Ureter (tissue), 1 donor: Measurements from ENCODE around the gene CCNI2. TPM values are rescaled to one million over a fixed set of nuclear protein-coding genes. Genes with fewer than 3 reads are reported as not detected.

Experiments used
- DNase-seq: peaks from one replicate; pipeline ENCODE4 v3.0.0-alpha.2; 2020; ENCODE audit warnings: low spot score
- total RNA-seq: library from RNA; stranded (reverse); gene quantifications from one replicate; pipeline ENCODE4 v1.2.4, GENCODE V29; 2023
- donor health status: DM: yes; HTN: yes; CAD: no.

CCNI2 gene, protein sequence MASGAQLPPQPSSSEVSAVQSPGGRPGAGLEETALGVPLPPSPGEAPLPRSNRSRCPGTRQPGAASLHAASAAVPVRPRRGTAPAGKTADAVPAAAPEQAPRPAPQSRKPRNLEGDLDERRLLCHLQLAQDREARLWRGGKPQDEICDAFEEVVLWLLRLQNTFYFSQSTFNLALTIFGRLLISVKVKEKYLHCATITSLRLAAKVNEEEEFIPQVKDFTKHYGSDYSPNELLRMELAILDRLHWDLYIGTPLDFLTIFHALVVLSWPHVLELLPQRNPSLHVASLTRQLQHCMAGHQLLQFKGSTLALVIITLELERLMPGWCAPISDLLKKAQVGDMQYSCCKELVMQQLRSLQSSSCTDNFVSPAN
- total RNA-seq, result 5.8 TPM

DNA sequence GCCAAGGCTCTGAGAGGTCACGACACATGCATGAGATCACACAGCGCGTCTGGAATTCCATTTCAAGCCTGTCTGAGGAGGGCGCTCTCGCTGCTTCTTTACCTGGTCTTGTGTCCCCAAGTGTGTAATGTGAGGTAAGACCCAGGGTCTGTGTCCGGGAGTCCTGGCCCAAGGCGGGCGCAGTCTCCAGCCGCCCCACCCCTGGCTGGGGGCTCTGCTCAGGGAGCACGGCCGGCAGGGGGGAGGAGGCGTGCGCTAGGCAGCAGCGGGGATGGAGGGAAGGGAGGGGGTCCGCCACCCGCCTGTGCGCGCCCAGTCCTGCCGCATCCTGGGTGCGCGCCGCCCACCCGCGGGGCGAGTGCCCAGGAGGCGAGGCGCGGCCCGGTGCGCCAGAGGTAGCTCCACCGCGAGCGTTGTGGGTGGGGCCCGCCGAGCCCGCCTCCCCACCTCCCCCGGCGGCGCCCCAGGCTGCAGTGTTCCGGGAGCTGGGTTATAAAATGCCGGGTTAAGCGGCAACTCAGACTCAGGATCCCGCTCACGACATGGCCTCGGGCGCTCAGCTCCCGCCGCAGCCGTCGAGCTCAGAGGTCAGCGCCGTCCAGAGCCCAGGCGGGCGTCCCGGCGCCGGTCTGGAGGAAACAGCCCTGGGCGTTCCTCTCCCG, at the start of gene CCNI2:
TSS of gene CCNI2 (plus strand) at position 473 of the 662 bp plus-strand sequence. CDS start at position 543, 70 bp downstream.
- no peak for DNase-seq

DNA sequence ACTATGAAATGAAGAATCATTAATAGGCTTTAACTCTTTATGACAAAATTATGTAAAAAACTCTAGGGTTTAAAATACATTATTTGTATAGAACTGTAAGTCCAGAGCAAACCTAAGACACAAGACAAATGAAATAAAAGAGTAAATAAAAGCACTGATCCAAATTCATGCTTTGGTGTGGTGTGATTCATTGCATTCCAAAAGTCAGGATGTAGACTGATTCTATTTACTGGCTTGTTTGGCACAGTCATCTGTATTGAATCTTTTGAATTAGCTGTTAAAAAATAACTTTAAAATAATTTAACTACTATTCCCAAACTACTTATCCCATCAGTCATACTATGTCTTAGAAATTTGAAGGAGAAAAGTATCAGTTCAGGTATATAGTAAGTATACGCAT, 42.4 kb upstream of the CCNI2 start:
- no peak for DNase-seq

DNA sequence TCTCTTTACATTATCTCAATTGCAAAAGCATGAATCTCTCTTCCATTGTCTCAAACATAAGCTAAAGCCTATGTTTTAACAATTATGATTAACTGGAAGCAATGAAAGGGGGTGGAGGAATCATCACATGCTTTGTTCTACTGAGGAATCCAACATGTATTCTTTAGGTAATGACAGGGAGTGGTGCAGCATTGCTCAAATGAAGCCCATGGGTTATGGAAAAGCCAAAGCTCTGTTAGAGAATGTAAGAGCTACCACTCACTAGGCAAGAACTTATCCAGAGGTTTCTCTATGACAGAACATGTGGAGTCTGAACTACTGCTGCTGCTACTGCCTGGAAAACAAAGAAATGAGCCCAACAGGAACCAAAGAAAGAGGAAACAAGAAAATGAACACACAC, 38.6 kb upstream of the CCNI2 start:
- no peak for DNase-seq

DNA sequence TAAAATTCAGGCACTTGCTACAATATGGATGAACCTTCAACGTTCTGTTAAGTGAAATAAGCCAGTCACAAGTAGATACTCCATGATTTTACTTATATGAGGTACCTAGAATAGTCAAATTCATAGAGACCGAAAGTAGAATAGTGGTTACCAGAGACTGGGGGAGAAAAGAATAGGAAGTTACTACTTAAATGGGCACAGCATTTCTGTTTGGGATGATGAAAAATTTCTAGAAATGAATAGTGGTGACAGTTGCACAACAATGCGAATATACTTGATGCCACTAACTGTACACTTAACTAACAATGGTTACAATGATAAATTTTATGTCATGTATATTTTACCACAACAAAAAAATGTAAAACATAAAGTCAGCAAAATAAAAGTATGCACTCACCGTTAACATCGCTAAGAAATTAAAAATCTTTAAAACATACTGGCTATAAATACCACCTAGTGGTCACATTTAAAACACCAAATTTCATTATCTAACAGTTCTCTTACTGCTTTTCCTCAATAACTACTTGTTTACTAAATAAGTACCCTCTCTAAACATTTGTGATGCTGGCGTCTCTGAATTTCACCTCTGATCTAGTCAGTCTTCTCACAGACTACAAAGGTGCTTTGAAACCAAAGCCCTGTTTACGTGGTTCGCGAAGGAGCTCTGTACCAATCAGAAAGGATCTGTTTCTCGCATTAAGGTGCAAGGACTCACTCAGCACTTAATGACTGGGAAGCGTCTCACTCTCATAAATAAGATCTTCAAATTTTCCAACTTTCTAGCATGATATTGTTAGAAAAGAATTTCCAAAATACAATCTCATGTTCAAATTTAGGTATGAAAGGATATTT, 32.5 kb upstream of the CCNI2 start:
- DNase-seq, result no peak

DNA sequence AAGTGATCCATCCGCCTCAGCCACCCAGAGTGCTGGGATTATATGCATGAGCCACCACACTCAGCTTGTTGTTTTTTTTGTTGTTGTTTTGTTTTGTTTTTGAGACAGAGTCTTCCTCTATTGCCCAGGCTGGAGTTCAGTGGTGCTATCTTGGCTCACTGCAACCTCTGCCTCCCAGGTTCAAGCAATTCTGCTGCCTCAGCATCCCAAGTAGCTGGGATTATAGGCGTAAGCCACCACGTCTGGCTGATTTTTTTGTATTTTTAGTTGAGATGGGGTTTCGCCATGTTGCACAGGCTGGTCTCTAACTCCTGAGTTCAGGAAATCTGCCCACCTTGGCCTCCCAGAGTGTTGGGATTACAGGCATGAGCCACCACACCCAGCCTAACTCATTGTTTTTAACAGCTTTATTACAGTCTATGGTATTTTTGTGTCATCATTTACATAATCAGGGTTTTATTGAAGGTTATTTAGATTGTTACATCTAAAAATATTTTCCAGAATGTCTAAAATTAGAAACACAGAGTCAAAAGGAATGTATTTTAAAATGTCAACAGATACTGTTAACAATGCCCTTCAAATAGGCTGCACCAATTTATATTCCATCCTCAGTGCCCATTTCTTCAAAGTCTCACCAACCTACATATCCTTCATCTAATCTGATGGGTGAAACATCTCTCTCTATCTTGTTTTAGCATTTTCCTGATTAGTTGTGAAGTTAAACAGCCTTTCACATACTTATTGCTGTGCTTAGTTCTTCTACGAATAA, 28.5 kb upstream of the CCNI2 start:
- DNase-seq, result no peak

DNA sequence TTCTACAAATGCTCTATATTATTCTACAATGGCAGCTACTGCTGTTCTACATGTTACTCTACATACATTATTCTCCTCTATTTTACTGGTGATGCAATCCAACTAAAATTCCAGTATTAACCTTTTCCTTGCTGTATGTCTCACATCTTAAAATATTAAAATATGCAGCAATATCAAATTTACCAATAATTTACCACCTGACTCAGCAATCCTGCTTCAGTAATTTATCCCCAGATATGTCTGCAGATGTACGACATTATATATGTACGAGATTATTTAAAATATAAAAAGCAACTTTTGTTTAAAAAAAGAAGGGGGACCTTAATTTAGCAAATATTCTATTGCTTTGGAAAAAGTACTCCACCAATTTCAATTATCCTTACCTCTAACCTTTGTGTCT, 21.5 kb upstream of the CCNI2 start:
- DNase-seq, result no peak

DNA sequence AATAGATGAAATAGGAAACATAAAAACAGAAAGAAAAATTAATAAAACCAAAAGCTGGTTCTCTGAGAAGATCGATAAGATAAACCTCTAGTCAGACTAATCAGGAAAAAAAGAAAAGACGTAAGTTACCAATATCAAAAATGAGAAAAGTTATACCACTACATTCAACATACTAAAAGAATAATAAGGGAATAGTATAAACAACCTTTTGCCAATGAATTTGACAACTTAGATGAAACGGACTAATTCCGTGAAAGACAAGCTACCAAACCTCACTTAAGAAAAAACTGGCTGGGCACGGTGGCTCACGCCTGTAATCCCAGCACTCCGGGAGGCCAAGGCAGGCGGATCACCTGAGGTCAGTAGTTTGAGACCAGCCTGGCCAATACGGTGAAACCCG, 17.3 kb upstream of the CCNI2 start:
- no peak for DNase-seq

DNA sequence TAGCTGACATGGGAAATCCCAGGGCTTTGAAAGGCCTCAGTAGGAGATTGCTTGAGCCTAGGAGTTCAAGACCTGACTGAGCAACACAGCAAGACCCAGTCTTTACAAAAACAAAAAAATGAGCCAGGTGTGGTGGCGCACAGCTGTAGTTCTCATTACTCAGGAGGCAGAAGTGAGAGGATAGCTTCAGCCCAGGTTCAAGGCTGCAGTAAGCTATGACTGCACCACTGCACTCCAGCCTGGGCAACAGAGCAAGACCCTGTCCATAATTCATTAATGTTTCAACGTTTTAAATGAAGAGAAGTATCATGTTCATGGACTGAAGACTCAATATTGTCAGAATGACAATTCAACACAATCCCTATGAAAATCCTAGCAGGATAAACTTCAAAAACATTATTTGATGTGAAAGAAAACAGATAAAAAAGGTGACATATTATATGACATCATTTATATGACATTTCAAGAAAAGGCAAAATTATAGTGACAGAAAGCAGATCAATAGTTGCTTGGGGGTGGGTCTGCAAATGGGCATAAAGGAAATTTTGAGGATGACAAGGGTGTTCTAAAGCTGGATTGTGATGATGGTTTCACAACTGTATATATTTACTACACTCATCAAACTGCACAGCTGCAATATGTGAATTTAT, 13.6 kb upstream of the CCNI2 start:
- no peak for DNase-seq

DNA sequence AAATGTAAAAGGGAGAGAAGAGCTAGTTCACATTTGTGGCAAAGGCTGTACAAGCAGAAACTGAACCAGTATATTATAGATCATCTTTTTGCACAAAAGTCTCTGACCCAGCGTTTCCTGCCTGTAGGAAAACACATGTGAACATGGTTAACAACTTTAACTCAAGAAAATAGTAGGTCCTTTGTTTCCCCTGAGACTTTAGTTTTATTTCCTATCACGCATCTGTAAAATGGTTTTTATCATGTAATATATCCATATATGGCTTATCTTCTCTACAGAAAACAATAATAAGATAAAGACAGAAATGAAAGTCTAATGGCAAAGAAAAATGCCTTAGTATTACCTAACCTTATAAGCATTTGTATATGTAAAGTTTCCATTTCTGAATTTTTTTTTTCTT, 12.5 kb upstream of the CCNI2 start:
- DNase-seq, result no peak

DNA sequence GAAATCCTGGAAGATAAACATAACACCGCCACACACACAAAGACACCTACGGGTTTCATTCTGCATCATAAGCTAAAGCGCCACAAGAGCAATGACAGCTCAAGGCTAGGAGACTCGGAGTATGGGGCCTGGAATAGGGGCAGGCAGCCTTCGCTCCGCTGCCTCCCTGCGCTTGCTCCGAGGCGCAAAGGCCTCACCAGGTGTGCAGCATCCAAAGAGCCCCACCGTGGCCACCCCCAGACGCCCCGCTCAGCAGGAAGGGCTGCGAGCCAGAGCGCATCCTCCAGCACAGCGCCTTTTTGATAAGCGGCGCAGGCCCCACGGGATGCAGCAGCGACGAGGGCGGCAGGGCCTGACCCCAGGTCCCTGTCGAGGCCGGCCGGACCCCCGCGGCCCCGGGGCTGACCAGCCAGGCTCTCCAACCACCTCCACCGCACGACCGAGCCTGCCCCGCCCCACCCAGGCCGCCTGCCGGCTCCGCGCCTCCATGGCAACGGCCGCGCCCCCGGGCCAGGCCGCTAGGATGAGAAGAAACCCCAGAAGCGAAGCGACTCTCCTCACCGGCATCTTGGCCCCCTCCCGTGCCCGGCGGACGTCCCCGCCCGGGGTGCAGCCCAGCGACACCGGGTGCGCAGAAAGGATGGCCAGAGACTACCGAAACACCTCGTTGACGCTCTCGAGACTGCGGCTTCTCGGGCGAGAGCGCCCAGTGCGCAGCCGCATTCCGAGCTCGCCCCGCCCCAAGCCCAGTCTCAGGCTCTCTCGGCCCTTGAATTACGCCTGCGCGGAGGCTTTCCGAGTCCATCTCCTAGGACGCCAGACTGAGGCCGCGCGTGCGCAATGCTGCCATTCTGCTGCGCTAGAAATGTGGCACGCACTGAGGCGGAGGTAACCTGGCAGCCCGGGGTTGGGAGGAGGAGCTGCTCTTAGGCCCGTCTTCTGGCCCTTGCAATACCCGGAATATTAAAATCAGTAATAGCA, 10.1 kb upstream of the CCNI2 start, which contains the start of gene KIF3A:
TSS of gene KIF3A (minus strand) at position 694 of the 981 bp plus-strand sequence. CDS start at position 567, 127 bp downstream.
- DNase-seq, result peak; percentile 95

DNA sequence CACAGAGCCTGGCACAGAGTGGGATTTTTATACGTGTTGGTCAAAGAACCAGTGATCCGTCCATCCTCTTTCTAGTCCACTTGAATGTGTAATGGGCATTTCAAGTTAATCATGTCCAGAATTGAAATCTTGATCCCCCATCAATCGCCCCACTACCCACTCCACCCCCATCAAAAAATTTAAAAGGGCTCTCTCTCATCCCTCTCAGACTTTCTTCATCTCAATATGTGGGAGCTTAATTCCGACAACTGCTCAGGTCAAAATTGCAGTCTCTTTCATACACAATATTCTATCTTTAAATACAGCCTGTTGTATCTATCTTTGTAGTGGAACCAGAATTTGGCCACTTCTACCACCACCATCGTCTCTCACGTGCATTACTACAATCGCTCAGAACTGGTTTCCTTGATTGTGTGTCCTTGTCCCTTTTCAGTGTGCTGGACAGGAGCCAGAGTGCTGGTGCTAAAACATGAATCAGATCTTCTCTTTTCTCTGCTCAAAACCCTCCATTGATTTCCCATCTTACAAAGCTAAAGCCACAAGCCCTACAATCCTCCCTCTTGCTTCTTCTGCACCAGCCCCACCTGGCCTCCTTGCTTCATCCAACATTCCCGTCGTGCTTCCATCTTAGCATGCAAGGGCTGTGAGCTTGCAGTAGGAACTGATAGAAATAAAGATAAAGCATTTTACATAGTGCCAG, 9.1 kb upstream of the CCNI2 start:
- DNase-seq, result no peak

DNA sequence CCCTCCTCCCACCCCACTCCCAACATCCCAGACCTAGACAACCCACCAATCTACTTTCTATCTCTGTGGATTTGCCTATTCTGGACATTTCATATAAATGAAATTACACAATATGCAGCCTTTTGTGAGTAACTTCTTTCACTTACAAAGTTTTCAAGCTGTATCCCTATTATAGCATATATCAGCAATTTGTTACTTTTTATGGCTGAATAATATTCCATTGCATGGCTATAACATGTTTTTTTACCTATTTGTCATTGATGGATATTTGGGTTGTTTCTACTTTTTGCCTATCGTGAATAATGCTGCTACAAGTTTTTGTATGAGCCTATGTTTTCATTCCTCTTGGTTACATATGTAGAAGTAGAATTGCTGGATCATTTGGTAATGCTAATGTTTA, 8.0 kb upstream of the CCNI2 start:
- no peak for DNase-seq

DNA sequence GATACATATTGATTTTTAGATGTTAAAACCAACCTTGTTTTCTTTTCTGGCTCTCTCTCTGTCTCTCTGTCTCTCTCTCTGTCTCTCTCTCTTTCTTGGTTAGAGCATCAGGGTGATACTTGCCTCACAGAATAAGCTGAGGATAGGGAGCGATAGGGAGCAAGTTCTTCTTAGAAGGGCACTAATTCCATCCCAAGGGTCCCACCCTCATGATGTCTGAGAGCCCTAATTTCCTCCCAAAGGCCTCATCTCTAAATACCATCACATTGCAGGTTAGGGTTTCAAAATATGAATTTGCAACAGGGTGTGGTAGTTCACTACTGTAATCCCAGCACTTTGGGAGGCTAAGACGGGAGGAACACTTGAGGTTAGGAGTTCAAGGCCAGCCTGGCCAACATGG, 5.1 kb upstream of the CCNI2 start:
- DNase-seq, result no peak

DNA sequence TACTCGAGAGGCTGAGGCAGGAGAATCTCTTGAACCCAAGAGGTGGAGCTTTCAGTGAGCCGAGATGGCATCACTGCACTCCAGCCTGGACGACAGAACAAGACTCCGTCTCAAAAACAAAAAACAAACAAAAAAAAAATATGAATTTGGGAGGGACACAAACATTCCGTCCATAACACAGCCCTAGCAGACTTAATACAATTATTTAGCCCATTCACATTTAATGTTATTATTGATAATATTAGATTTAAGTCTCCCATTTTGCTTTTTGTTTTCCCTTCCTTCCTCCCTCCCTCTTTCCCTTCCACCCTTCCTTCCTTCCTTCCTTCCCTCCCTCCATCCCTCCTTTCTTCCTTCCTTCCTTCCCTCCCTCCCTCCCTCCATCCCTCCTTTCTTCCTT, 4.6 kb upstream of the CCNI2 start:
- DNase-seq, result no peak

DNA sequence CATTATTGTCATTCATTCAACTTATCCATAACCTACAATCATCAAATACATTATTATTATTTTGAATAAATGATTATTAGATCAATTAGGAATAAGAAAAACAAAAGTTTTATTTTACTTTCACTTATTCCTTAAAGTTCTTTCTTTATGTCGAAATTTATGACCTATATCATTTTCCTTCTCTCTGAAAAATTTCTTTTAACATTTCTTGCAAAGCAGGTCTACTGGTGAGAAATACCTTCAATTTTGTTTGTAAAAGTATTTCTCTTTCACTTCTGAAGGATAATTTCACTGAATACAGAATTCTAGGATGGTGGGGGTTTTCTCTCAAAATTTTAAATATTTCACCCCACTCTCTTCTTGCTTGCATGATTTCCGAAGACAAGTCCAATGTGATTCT, 2.6 kb upstream of the CCNI2 start:
- DNase-seq, result no peak

DNA sequence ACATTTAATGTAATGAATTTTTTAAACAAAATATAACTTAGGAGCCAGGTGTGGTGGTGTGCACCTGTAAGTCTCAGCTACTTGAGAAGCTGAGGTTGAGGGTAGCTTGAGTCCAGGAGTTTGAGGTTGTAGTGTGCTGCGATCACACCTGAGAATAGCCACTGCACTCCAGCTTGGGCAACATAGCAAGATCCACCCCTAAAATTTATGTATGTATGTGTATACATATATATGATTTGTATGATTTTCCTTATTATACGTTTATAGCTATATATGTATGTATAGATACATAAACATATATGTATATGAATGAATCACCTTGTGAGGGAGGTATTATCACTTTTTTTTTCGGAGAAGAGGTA, 653 bp upstream of the CCNI2 start:
- DNase-seq, result no peak

DNA sequence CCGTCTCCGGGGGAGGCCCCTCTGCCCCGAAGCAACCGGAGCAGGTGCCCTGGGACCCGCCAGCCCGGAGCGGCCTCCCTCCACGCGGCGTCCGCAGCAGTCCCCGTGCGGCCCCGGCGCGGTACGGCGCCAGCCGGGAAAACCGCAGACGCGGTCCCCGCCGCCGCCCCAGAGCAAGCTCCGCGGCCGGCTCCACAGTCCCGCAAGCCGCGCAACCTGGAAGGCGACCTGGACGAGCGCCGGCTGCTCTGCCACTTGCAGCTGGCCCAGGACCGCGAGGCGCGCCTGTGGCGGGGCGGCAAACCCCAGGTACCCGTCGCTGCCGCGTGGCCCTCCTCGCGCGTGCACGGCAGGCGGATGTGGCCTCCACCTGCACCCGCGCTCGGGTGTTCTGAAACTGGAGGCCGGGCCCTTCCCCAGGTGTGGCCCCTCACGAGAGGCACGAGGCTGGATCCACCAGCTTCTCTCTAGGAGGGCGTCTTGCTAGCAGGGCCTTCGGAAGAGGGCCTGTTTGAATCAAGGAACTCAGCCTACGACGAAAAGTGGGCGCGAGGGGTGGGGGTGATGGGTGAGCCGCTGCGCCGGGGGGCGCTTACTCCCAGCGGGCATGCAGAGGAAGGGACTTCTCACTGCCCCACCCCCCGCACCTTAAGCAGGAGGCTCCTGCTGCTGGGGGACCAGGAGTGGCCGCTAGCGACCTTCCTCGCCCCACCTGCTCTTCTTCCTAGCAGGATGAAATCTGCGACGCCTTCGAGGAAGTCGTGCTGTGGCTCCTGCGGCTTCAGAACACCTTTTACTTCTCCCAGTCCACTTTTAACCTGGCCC, 602 bp downstream of the CCNI2 start:
- no peak for DNase-seq

DNA sequence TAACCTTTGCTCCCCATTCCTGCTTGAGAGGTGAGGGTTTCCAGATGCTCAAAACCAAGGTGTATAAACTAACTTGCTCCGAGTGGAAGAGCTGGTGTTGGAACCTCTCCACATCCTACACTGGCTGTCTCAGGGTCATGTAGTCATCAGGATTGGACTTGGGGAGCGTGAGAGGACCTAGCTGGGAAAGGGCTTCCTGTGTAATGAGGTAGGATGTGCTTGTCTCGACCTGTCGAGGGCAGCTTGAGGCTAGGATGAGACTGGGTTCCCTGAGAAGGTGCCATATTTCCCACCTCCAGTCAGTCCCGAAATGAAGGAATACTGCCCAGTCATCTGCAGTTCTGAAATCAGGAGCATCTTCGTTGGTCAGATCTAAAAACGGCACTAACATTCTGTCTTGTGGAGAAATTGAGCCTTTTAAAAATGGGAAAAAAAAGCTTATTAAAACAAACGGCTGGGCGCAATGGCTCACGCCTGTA, 1.3 kb downstream of the CCNI2 start:
- DNase-seq, result no peak
